Keratinocyte (primary cell): Measurements from ENCODE around the gene MLIP. TPM values are rescaled to one million over a fixed set of nuclear protein-coding genes. Genes with fewer than 3 reads are reported as not detected.

ENCODE experiments used
- DNase-seq: peaks from one replicate; pipeline ENCODE4 v3.0.0-alpha.2; 2011; ENCODE audit warnings: low read depth, missing footprints, low spot score
- FAIRE-seq: peaks from 2 replicates; lab custom pipeline; 2011; peaks lifted over from hg19 to GRCh38; lab: Jason Lieb, UNC
- H2AFZ ChIP-seq: 2 replicates; pipeline ENCODE4 v1.6.0; 2012; ENCODE audit warnings: low read length, control low read depth, inconsistent platforms; ENCODE audit not compliant: control insufficient read depth
- H3K27ac ChIP-seq: 2 replicates; pipeline ENCODE4 v1.5.1; 2011; ENCODE audit warnings: low read length; ENCODE audit not compliant: control insufficient read depth, insufficient read depth
- H3K27me3 ChIP-seq: 3 replicates; pipeline ENCODE4 v1.6.0; 2011; ENCODE audit warnings: low read length; ENCODE audit not compliant: control insufficient read depth, insufficient read depth; ENCODE audit errors: extremely low read depth
- H3K36me3 ChIP-seq, 2 experiments: 2 replicates in 1 of 2; 3 replicates in 1 of 2; pipeline ENCODE4 v1.5.1; 2011; ENCODE audit warnings: low read length in 2 of 2, mild to moderate bottlenecking in 1 of 2; ENCODE audit not compliant: control insufficient read depth in 2 of 2, insufficient read depth in 2 of 2; ENCODE audit errors: extremely low read depth in 1 of 2
- H3K4me1 ChIP-seq: 3 replicates; pipeline ENCODE4 v1.5.1; 2011; ENCODE audit warnings: low read length; ENCODE audit not compliant: control insufficient read depth, insufficient read depth; ENCODE audit errors: extremely low read depth
- H3K4me2 ChIP-seq: 3 replicates; pipeline ENCODE4 v1.6.0; 2011; ENCODE audit warnings: low read depth, low read length; ENCODE audit not compliant: control insufficient read depth, insufficient read depth; ENCODE audit errors: extremely low read depth
- H3K4me3 ChIP-seq, 3 experiments: fragments of 200-600 bp in 1 of 3; sonication (generic) in 1 of 3; 2 replicates in 2 of 3; 3 replicates in 1 of 3; pipeline ENCODE4 v1.5.1; 2011 to 2016; ENCODE audit warnings: low read length in 3 of 3, mild to moderate bottlenecking in 3 of 3, control low read depth in 2 of 3, inconsistent platforms in 1 of 3, low read depth in 1 of 3, mixed read lengths in 1 of 3, mixed run types in 1 of 3, moderate library complexity in 1 of 3; ENCODE audit not compliant: control insufficient read depth in 2 of 3, insufficient read depth in 2 of 3; ENCODE audit errors: extremely low read depth in 1 of 3
- H3K79me2 ChIP-seq: 2 replicates; pipeline ENCODE4 v1.6.0; 2012; ENCODE audit warnings: low read length; ENCODE audit not compliant: control insufficient read depth, insufficient read depth
- H3K9ac ChIP-seq: 3 replicates; pipeline ENCODE4 v1.6.0; 2011; ENCODE audit warnings: low read length; ENCODE audit not compliant: control insufficient read depth, insufficient read depth; ENCODE audit errors: extremely low read depth
- H3K9me1 ChIP-seq: 3 replicates; pipeline ENCODE4 v1.6.0; 2011; ENCODE audit warnings: low read length; ENCODE audit not compliant: control insufficient read depth, insufficient read depth; ENCODE audit errors: extremely low read depth
- H3K9me3 ChIP-seq: 2 replicates; pipeline ENCODE4 v1.5.1; 2012; ENCODE audit warnings: low read depth, low read length; ENCODE audit not compliant: control insufficient read depth
- H4K20me1 ChIP-seq: 3 replicates; pipeline ENCODE4 v1.6.0; 2011; ENCODE audit warnings: low read length; ENCODE audit not compliant: control insufficient read depth, insufficient read depth; ENCODE audit errors: extremely low read depth
- EZH2 ChIP-seq: IDR thresholded peaks from one replicate; pipeline ENCODE4 v1.6.1; 2012; ENCODE audit warnings: inconsistent platforms, mild to moderate bottlenecking, low read length, moderate library complexity
- dilution Hi-C: fragments of 300-500 bp; cut with MboI; formaldehyde crosslinking; loops from one replicate; pipeline ENCODE4 v1.7.0; 2020; ENCODE audit warnings: low sequenced_read_pairs; ENCODE audit not compliant: extremely low pct_ligation_motif_present
- polyA plus RNA-seq, 5 experiments: library from polyadenylated mRNA; depleted of rRNA in 3 of 5; stranded (reverse) in 3 of 5; stranded (forward) in 1 of 5; unstranded in 1 of 5; fragments of >200 nt; gene quantifications; 1 replicate in 1 of 5; 2 replicates in 3 of 5; 3 replicates in 1 of 5; pipeline versions ENCODE4 v1.2.1 to v1.2.3, GENCODE V29; 2011 to 2012; ENCODE audit warnings: missing spikeins in 2 of 5, low read depth in 1 of 5, low replicate concordance in 1 of 5
- TF ChIP-seq, protein P1 (sequence below), 3 experiments: IDR thresholded peaks in 1 of 3; conservative IDR thresholded peaks in 1 of 3; optimal IDR thresholded peaks in 1 of 3; 2 replicates in 2 of 3; 3 replicates in 1 of 3; pipeline versions ENCODE3 to v1.5.1; 2011; ENCODE audit warnings: low read length in 3 of 3, mild to moderate bottlenecking in 3 of 3, moderate library complexity in 2 of 3, control low read depth in 1 of 3, inconsistent platforms in 1 of 3; ENCODE audit not compliant: insufficient read depth in 2 of 3; ENCODE audit errors: extremely low read depth in 1 of 3

The MLIP gene
- polyA plus RNA-seq, 1 donor (not counting 4 experiments of a cell fraction or from before 2014, with no cell fraction given) = 0.87 TPM

DNA sequence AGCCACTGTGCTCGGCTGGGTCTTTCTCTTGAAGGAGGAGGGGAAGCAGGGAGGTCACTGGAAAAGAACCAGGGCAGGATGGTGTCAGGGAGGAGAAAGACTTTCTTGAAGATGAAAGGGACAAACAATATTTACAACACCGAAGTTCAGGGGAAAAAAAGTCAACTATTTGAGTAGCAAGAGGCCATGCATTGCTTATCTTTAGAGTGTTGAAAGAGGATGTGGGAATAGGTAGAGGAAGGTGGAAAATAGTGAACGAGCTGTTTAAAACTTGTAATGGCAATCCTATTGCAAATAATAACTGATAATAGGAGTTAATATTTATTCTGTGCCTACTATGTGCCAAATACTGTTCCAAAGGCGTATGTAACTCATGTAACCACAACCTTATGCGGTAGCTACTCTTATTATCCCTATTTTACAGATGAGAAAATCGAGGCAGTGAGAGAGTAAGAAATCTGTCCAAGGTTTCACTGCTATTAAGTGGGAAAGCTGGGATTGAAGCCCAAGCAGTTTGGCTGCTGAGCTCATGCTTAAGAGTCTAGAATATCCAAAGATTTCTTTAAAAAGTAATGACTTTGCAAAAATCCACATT is 12.7 kb upstream of the MLIP start:
- DNase-seq (no peak), FAIRE-seq (no peak)
- dilution Hi-C loops = no loop called here
- no peak overlapping the region for H3K4me2 ChIP-seq
- TF ChIP-seq, protein P1, sequence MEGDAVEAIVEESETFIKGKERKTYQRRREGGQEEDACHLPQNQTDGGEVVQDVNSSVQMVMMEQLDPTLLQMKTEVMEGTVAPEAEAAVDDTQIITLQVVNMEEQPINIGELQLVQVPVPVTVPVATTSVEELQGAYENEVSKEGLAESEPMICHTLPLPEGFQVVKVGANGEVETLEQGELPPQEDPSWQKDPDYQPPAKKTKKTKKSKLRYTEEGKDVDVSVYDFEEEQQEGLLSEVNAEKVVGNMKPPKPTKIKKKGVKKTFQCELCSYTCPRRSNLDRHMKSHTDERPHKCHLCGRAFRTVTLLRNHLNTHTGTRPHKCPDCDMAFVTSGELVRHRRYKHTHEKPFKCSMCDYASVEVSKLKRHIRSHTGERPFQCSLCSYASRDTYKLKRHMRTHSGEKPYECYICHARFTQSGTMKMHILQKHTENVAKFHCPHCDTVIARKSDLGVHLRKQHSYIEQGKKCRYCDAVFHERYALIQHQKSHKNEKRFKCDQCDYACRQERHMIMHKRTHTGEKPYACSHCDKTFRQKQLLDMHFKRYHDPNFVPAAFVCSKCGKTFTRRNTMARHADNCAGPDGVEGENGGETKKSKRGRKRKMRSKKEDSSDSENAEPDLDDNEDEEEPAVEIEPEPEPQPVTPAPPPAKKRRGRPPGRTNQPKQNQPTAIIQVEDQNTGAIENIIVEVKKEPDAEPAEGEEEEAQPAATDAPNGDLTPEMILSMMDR (optimal IDR thresholded peaks at IDR 0.05 in 1 of 3, IDR thresholded peaks at IDR 0.05 in 1 of 3, conservative IDR thresholded peaks at IDR 0.05 in 1 of 3; ENCODE audit: extremely low read depth in 1 of 3, insufficient read depth in 2 of 3, low read length in 3 of 3) = no peak
- no peak for TF ChIP-seq EZH2
- H4K20me1 ChIP-seq = no peaks in the 10 kb centered on the region
- no peak overlapping the region for H3K4me3 ChIP-seq
- no peaks in the 10 kb centered on the region for H3K9me3 ChIP-seq
- no peaks in the 10 kb centered on the region for H3K27me3 ChIP-seq
- H3K4me1 ChIP-seq = no peaks in the 10 kb centered on the region
- no peak overlapping the region for H3K9ac ChIP-seq
- no peaks in the 10 kb centered on the region for H3K9me1 ChIP-seq
- H2AFZ ChIP-seq = no peak overlapping the region
- no peaks in the 10 kb centered on the region for H3K36me3 ChIP-seq
- no peaks in the 10 kb centered on the region for H3K79me2 ChIP-seq
- H3K27ac ChIP-seq = no peak overlapping the region

DNA sequence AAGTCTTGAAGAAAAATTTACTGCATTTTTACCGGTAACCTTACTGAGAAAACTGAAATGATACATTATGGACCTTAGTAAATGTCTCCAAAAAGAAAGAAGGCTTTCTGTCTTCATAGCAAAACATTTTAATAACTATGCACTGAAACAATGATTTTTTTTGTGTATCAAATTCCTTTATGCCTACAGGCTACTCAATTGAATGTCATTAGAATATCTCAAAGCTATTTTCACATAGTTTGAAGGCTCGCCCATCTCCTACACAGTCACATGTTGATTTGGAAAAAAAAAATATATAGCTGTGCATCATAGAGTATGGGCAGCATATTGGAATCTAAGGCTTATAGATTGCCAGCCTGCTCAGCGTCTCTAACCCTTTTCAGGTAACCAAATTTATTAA is 12.0 kb upstream of the MLIP start:
- Histone ChIP-seq H3K27ac (no peak overlapping the region), H3K9ac (no peak overlapping the region), H4K20me1 (no peaks in the 10 kb centered on the region), H3K4me3 (no peak overlapping the region), H3K9me3 (no peaks in the 10 kb centered on the region), H2AFZ (no peak overlapping the region), H3K79me2 (no peaks in the 10 kb centered on the region), H3K9me1 (no peaks in the 10 kb centered on the region), H3K4me2 (no peak overlapping the region), H3K36me3 (no peaks in the 10 kb centered on the region), H3K4me1 (no peaks in the 10 kb centered on the region), H3K27me3 (no peaks in the 10 kb centered on the region)
- DNase-seq (no peak), FAIRE-seq (no peak)
- TF ChIP-seq EZH2 = no peak
- TF ChIP-seq, protein P1 (optimal IDR thresholded peaks at IDR 0.05 in 1 of 3, IDR thresholded peaks at IDR 0.05 in 1 of 3, conservative IDR thresholded peaks at IDR 0.05 in 1 of 3; ENCODE audit: extremely low read depth in 1 of 3, insufficient read depth in 2 of 3, low read length in 3 of 3) = no peak
- dilution Hi-C loops = no loop called here
